Liver (tissue), 9 donors: ENCODE results near the gene UFD1. TPM values are rescaled to one million over a fixed set of nuclear protein-coding genes. Genes with fewer than 3 reads are reported as not detected.
A peak's percentile ranks its signal among the peaks of the same experiment; 100 is the strongest.

Experiments used
- DNase-seq: peaks from one replicate; pipeline ENCODE4 v3.0.0-alpha.2; 2017; ENCODE audit warnings: low spot score
- H3K27ac ChIP-seq, 2 donors: one replicate each; pipeline ENCODE4 v1.7.0; 2013; ENCODE audit warnings: inconsistent platforms in 2 of 2, low read length in 2 of 2, control low read depth in 1 of 2, low read depth in 1 of 2, mild to moderate bottlenecking in 1 of 2
- H3K27me3 ChIP-seq, 4 donors: one replicate each; pipeline versions ENCODE4 v1.6.1 to v1.7.0; 2013; ENCODE audit warnings: low read length in 3 of 4, inconsistent platforms in 1 of 4, mild to moderate bottlenecking in 1 of 4, moderate library complexity in 1 of 4; ENCODE audit not compliant: control insufficient read depth in 4 of 4, insufficient read depth in 4 of 4
- H3K36me3 ChIP-seq, 4 donors: one replicate each; pipeline versions ENCODE4 v1.6.1 to v1.7.0; 2013; ENCODE audit warnings: low read length in 3 of 4, mild to moderate bottlenecking in 3 of 4, low read depth in 1 of 4, moderate library complexity in 1 of 4; ENCODE audit not compliant: control insufficient read depth in 4 of 4, insufficient read depth in 3 of 4
- H3K4me1 ChIP-seq, 4 donors: one replicate each; pipeline versions ENCODE4 v1.6.1 to v1.7.0; 2013; ENCODE audit warnings: low read length in 3 of 4, mild to moderate bottlenecking in 3 of 4, moderate library complexity in 1 of 4; ENCODE audit not compliant: control insufficient read depth in 4 of 4, insufficient read depth in 4 of 4
- H3K4me3 ChIP-seq, 3 donors: one replicate each; pipeline versions ENCODE4 v1.6.1 to v1.7.0; 2013; ENCODE audit warnings: low read length in 3 of 3, control low read depth in 1 of 3, low read depth in 1 of 3, mild to moderate bottlenecking in 1 of 3
- H3K9ac ChIP-seq, 2 donors: one replicate each; pipeline ENCODE4 v1.7.0; 2013; ENCODE audit warnings: low read length in 2 of 2, mild to moderate bottlenecking in 2 of 2, moderate library complexity in 2 of 2, control low read depth in 1 of 2, low read depth in 1 of 2
- H3K9me3 ChIP-seq, 4 donors: one replicate each; pipeline versions ENCODE4 v1.6.1 to v1.7.0; 2013; ENCODE audit warnings: low read length in 3 of 4; ENCODE audit not compliant: control insufficient read depth in 4 of 4
- FOXA2 ChIP-seq: IDR thresholded peaks from 2 replicates; pipeline ENCODE4 v1.6.1; 2016; ENCODE audit warnings: antibody characterized with exemption
- GABPA ChIP-seq, 2 donors: IDR thresholded peaks in 1 of 2; conservative IDR thresholded peaks in 1 of 2; 2 replicates each; pipeline ENCODE4 v1.6.1; 2016; ENCODE audit warnings: antibody characterized with exemption in 2 of 2, mild to moderate bottlenecking in 1 of 2, moderate library complexity in 1 of 2
- HNF4A ChIP-seq, 2 donors: conservative IDR thresholded peaks; 2 replicates each; pipeline ENCODE4 v1.6.1; 2016; ENCODE audit warnings: antibody characterized with exemption in 2 of 2, mild to moderate bottlenecking in 2 of 2
- HNF4G ChIP-seq: IDR thresholded peaks from 2 replicates; pipeline ENCODE4 v1.6.1; 2016; ENCODE audit warnings: antibody characterized with exemption
- JUND ChIP-seq, 2 donors: IDR thresholded peaks; 2 replicates each; pipeline ENCODE4 v1.6.1; 2016; ENCODE audit warnings: antibody characterized with exemption in 2 of 2
- MAX ChIP-seq: IDR thresholded peaks from 2 replicates; pipeline ENCODE4 v1.6.1; 2016; ENCODE audit warnings: antibody characterized with exemption
- NR2F2 ChIP-seq: IDR thresholded peaks from 2 replicates; pipeline ENCODE4 v1.6.1; 2016; ENCODE audit warnings: antibody characterized with exemption
- RAD21 ChIP-seq, 2 donors: IDR thresholded peaks; 2 replicates each; pipeline ENCODE4 v1.6.1; 2016; ENCODE audit warnings: antibody characterized with exemption in 2 of 2, mild to moderate bottlenecking in 2 of 2
- SP1 ChIP-seq: IDR thresholded peaks from 2 replicates; pipeline ENCODE4 v1.6.1; 2018; ENCODE audit warnings: antibody characterized with exemption, mild to moderate bottlenecking
- TAF1 ChIP-seq: conservative IDR thresholded peaks from 2 replicates; pipeline ENCODE4 v1.6.1; 2016; ENCODE audit warnings: antibody characterized with exemption, mild to moderate bottlenecking
- YY1 ChIP-seq: IDR thresholded peaks from 2 replicates; pipeline ENCODE4 v1.6.1; 2016; ENCODE audit warnings: antibody characterized with exemption, mild to moderate bottlenecking
- ZBTB33 ChIP-seq: IDR thresholded peaks from 2 replicates; pipeline ENCODE4 v1.6.1; 2016; ENCODE audit warnings: antibody characterized with exemption
- WGBS: extraction: QIAGEN DNeasy Blood & Tissue Kit; methylation state at CpG from one replicate; pipeline ENCODE4 v1.1.7; 2013; 5-methylcytosine and 5-hydroxymethylcytosine counted together
- polyA plus RNA-seq, 2 donors: library from polyadenylated mRNA; stranded (reverse) in 1 of 2; unstranded in 1 of 2; fragments of 200-250 nt in 1 of 2; fragments of >200 nt in 1 of 2; fragmentation: Nextera tagmentation in 1 of 2; extraction: Ambion mirVana in 1 of 2; gene quantifications; one replicate each; pipeline versions ENCODE4 v1.2.1 to v1.2.3, GENCODE V29; 2013 to 2015
- total RNA-seq, 2 donors: library from RNA; depleted of rRNA; stranded (reverse); fragments of >200 nt; gene quantifications; one replicate each; pipeline ENCODE4 v1.2.3, GENCODE V29; 2014
- TF ChIP-seq, protein P1 (sequence below): fragments of 150-350 bp; IDR thresholded peaks from 2 replicates; pipeline ENCODE4 v1.5.1; 2017; ENCODE audit warnings: improper control_type of control experiment, low read depth, low read length; ENCODE audit not compliant: missing input control
- TF ChIP-seq, protein P2 (sequence below): IDR thresholded peaks from 2 replicates; pipeline ENCODE4 v1.6.1; 2016; ENCODE audit warnings: antibody characterized with exemption, mild to moderate bottlenecking
- donor health status: healthy.
- donor health status: healthy.
- donor health status: healthy.
- donor health status: healthy.
- donor health status: healthy.

UFD1 gene, protein sequence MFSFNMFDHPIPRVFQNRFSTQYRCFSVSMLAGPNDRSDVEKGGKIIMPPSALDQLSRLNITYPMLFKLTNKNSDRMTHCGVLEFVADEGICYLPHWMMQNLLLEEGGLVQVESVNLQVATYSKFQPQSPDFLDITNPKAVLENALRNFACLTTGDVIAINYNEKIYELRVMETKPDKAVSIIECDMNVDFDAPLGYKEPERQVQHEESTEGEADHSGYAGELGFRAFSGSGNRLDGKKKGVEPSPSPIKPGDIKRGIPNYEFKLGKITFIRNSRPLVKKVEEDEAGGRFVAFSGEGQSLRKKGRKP
- total RNA-seq, result 10 to 100 TPM; 28.2 to 46.2 TPM
- 10 to 100 TPM; 63.0 to 64.2 TPM for polyA plus RNA-seq

- WGBS, result under 1% methylated on average over 42 of the region's 42 CpGs
- Histone ChIP-seq H3K4me3 (peak within 1 kb of the TSS; percentile 89 to 98 (median 98)), H3K36me3 (peaks cover 0 to 10% (median 5%) of the 10 kb centered on the region in 4 donors), H3K9ac (peak within 1 kb of the TSS; percentile 89 to 99), H3K27ac (peak within 1 kb of the TSS; percentile 96 to 100), H3K9me3 (no peaks in the 10 kb centered on the region), H3K27me3 (no peaks in the 10 kb centered on the region), H3K4me1 (peaks cover 3 to 21% (median 17%) of the 10 kb centered on the region in 4 donors)
- TF ChIP-seq MAX (no peak), GABPA (IDR thresholded peaks at IDR 0.05 in 1 of 2, conservative IDR thresholded peaks at IDR 0.05 in 1 of 2) (peak in 1 of 2 donors; percentile 87), ZBTB33 (no peak), HNF4A (conservative IDR thresholded peaks at IDR 0.05) (no peak), FOXA2 (no peak), HNF4G (no peak), RAD21 (IDR thresholded peaks at IDR 0.05) (peak in 1 of 2 donors; percentile 13), TAF1 (no peak), YY1 (no peak), JUND (IDR thresholded peaks at IDR 0.05) (no peak), NR2F2 (no peak), SP1 (no peak)
- TF ChIP-seq, protein P1, sequence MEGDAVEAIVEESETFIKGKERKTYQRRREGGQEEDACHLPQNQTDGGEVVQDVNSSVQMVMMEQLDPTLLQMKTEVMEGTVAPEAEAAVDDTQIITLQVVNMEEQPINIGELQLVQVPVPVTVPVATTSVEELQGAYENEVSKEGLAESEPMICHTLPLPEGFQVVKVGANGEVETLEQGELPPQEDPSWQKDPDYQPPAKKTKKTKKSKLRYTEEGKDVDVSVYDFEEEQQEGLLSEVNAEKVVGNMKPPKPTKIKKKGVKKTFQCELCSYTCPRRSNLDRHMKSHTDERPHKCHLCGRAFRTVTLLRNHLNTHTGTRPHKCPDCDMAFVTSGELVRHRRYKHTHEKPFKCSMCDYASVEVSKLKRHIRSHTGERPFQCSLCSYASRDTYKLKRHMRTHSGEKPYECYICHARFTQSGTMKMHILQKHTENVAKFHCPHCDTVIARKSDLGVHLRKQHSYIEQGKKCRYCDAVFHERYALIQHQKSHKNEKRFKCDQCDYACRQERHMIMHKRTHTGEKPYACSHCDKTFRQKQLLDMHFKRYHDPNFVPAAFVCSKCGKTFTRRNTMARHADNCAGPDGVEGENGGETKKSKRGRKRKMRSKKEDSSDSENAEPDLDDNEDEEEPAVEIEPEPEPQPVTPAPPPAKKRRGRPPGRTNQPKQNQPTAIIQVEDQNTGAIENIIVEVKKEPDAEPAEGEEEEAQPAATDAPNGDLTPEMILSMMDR, result no peak
- TF ChIP-seq, protein P2, sequence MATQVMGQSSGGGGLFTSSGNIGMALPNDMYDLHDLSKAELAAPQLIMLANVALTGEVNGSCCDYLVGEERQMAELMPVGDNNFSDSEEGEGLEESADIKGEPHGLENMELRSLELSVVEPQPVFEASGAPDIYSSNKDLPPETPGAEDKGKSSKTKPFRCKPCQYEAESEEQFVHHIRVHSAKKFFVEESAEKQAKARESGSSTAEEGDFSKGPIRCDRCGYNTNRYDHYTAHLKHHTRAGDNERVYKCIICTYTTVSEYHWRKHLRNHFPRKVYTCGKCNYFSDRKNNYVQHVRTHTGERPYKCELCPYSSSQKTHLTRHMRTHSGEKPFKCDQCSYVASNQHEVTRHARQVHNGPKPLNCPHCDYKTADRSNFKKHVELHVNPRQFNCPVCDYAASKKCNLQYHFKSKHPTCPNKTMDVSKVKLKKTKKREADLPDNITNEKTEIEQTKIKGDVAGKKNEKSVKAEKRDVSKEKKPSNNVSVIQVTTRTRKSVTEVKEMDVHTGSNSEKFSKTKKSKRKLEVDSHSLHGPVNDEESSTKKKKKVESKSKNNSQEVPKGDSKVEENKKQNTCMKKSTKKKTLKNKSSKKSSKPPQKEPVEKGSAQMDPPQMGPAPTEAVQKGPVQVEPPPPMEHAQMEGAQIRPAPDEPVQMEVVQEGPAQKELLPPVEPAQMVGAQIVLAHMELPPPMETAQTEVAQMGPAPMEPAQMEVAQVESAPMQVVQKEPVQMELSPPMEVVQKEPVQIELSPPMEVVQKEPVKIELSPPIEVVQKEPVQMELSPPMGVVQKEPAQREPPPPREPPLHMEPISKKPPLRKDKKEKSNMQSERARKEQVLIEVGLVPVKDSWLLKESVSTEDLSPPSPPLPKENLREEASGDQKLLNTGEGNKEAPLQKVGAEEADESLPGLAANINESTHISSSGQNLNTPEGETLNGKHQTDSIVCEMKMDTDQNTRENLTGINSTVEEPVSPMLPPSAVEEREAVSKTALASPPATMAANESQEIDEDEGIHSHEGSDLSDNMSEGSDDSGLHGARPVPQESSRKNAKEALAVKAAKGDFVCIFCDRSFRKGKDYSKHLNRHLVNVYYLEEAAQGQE, result no peak
- DNase-seq, result peak; percentile 84
Measured at GRCh38 chr22:19478901-19479354, at the start of gene UFD1. Gene UFD1, minus strand, starts transcription at chr22:19479193. Its CDS starts 108 bp downstream, at chr22:19479085.
